T-helper 2 cell (primary cell): ENCODE measurements around the gene DNLZ.

ENCODE experiments used
- DNase-seq, 5 experiments: peaks; one replicate each; pipeline versions ENCODE4 v3.0.0 to v3.0.0-alpha.2; 2012 to 2022

Gene DNLZ

GRCh38 chr9:136314944-136315343 lies 48.6 kb downstream of the DNLZ start:
- DNase-seq, result no peak

GRCh38 chr9:136314056-136314416 lies 49.5 kb downstream of the DNLZ start:
- DNase-seq, result no peak

GRCh38 chr9:136313111-136314055 lies 50.2 kb downstream of the DNLZ start:
- no peak for DNase-seq

GRCh38 chr9:136312436-136312835 lies 51.1 kb downstream of the DNLZ start:
- DNase-seq, result peak in 2 of 5 experiments; percentile 21 to 58

- DNase-seq, result no peak
These were observed 51.6 kb downstream of the DNLZ start for GRCh38 chr9:136312009-136312375.

- no peak for DNase-seq
These were observed 52.2 kb downstream of the DNLZ start for GRCh38 chr9:136311051-136312008.

GRCh38 chr9:136310273-136311030 lies 53.1 kb downstream of the DNLZ start:
- DNase-seq, result no peak

- no peak for DNase-seq
These were observed 53.7 kb downstream of the DNLZ start for GRCh38 chr9:136309806-136310220.
